Ammon's horn (tissue), 1 donor: Measurements from ENCODE around the gene TBX4.
"Not testable (repeated sequence)": the region's sequence is repeated elsewhere in the genome, so short reads cannot be mapped to it uniquely, and the experiment has no call there.

Source experiments
- DNase-seq: peaks from one replicate; pipeline ENCODE4 v3.0.0-alpha.2; 2016; ENCODE audit warnings: low spot score

Gene TBX4

DNA sequence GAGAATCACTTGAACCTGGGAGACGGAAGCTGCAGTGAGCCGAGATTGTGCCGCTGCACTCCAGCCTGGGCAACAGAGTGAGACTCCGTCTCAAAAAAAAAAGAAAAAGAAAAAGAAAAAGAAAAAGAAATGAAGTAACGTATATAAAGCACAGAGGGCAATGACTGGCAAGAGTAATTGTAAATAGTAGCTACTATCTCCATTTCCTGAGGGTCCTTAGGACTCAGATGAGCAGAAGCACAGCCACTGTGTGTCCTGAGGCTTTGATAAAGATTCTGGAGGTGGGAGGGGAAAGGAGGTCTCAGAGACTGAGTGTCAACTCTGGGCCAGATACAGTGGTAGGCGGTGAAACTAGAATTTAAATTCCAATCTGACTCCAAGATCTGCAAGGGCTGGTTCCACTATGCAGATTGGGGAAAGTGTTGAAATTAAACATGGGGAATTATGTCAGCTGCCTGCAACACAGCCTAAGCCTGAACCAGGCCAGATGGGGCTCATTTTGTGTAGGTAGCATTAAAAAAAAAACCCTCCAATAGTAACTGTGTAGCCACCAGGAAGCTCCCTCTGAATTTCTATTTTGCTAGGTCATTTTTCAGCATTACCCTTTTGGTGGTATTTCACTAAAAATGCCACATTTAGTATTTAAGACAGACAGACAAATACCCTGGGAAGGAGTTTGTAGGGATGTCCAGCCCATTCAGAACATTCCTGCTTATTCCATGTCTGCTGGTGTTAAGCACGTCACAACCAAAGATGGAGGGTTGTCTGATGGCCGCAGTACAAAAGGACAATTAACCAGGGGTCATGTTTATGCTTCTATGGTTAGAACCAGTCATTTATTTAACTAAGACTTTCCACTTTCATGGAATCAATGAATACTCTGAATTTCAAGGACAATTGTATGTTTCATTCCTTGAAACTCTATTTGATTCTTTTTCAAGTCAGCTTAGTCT lies 46.1 kb downstream of the TBX4 start:
- DNase-seq, result no peak

DNA sequence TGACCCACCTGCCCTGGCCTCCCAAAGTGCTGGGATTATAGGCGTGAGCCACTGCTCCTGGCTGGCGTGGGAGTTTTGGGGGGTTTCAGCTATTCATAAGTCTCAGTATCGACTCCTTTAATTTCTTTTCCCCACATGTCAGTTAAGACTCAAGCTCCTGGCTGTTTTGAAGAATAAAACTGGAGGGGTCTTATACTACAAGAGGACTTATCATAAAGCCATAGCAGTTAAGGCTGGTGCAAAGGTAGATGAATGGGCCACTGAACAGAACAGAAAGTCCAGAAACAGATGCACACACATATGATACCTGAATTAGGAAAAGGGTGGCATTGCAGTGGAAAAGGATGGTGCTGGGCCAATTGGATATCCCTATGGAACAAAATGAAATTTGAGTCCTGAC lies 47.4 kb downstream of the TBX4 start:
- DNase-seq, result no peak

DNA sequence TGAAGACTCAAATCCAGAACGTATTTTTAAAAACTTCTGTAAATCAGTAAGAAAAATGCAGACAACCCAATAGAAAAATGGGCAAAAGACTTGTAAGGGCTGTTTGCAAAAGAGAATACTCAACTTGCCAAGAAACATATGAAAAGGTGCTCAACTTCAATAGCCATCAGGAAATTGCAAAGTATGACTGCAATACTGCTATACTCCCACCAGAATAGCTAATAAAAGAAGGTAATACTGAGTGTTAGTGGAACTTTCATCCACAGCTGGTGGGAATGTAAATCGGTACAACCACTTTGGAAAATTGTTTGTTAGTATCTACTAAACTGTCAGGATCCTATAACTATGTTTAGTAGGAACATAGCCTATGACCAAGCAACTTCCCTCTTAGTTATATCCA lies 48.1 kb downstream of the TBX4 start:
- DNase-seq, result no peak

DNA sequence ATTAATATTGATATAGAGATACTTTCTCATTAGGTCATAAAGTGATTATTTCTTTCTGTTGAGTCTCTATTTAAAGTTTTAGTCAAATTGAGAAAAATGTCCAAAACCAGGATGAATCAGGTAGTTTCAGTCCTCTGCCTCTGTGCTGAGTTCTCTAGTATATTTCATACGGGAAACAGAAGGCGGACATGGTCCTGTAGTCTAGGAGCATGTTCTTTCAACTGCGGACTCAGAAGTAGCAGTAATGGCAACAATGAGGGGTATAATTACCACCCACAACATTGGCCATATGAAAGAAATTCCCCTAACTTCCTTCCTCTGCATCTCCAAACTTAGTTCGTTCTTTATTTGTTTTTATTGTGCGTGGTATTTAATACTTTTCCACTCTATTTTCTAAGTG lies 50.1 kb downstream of the TBX4 start:
- no peak for DNase-seq

DNA sequence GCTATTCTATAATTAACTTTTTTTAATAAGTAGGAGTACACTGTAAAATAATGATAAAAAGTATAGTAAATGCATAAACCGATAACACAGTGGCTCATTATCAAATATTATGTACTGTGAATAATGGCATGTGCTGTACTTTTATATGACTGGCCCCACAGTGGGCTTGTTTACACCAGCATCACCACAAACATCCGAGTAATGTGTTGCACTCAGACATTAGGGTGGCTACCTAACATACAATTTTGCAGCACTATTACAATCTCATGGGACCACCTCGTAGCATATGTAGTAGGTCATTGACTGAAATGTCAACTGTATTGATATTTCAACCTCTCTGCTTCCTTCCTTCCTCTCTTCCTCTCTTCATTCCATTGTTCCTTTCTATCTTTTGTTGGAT lies 51.7 kb downstream of the TBX4 start:
- DNase-seq, result no peak

DNA sequence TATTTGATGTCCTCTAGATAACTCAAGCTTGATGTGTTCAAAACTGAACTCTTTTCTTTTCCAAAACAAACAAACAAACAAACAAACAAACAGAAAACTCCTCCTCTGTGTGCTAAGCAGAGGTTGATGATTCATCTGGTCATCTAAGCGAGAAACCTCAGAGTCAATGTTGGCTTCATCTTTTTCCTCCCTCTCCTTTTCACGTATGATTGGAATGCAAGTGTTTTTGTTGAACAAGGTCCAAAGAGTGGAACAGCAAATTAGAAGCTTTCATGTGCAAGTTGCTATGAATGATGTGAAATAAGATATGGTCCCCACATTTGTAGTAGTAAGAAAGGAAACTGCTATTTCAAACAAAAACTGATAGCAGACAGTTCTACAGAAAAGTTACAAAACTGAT lies 52.5 kb downstream of the TBX4 start:
- DNase-seq, result no peak

DNA sequence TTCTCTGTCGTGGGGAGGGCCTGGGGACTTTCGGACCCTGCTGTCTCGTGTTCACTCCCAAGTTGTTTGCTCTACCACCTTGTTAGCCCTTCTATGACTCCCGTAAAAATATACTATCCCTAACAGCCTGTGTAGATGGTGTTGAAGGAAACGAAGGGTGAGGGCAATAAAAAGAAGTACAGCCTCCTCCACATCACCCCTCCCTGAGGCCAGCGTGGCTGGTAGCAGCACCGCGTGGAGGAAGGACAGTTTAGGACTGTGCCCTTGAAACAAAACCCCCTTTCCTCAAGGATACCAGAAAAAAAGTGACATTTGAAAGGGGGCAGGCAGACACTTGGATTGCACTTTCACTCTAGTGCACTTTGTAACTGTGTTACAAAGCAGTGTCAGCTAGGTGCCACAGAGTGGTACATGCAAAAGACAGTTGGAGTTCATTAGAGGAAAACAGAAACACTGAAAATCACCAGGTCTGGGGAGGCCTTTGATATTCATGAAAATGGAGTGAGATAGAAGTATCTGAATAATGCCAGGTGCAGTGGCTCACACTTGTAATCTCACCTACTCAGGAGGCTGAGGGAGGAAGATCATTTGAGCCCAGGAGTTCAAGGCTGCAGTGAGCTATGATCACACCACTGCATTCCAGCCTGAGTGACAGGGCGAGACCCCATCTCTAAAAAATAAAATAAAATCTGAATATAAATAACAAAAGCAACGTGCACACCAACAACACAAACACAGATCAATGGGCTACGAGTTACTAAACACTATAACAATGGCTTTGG lies 53.8 kb downstream of the TBX4 start:
- no peak for DNase-seq

DNA sequence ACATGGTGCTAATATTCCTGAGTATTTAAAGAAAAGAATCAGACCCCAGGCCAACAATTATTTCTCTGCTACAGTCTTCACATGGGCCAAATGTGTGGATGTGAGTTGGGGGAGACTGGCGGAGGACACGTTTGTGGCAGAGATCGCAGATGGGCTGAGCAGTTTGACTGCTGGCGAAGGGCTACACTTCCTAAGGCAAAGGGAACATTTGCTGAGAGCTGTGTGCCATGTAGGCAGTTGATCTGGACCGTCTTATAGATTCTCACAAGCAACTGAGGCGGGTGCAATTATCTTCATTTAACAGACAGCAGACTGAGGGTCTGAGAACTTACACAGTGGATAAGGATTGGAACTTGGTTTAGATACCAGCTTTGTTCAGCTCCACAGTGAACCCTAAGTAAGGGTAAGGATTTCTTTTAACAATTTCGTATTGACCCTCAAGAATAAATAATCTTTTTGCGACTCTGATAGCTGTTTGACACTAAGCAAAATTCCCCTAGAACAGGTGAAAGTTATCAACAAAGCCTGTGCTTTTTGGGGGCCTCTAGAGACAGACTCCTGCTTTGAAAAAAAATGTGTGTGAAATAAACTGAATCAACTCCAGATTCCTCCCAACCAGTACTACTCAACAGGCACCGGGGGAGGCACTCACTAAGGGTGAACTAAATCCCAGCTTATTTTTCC lies 55.3 kb downstream of the TBX4 start:
- no peak for DNase-seq

DNA sequence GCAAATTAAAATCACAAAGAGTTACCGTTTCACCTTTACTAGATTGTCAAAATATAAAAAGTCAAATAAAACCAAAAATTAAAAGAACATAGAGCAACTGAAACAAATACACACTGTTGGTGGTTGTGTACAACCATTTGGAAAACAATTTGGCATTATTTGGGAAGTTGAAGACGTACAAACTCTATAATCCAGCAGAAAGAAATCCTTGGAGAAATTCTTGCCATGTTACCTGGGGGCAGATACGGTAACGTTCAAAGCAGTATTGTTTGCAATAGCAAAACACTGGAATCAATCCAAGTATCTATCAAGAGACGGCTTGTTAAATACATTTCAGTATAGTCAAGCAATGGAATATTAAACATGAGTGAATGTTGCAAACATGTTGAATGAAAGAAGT lies 56.7 kb downstream of the TBX4 start:
- no peak for DNase-seq

DNA sequence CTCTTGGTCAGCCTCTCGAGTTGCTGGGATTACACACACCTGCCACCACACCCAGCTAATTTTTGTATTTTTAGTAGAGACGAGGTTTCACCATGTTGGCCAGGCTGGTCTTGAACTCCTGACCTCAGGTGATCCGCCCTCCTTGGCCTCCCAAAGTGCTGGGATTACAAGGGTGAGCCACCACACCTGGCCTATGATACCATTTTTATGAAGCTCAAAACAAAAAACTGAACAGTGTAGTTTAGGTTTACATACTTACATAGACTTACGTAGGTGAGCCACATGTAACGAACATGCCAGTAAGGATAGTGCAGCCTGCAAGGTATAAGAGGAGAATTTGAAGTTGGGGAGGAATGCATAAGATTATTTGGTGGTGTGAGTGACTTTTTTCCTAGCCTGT lies 57.2 kb downstream of the TBX4 start:
- DNase-seq, result not testable (repeated sequence)

DNA sequence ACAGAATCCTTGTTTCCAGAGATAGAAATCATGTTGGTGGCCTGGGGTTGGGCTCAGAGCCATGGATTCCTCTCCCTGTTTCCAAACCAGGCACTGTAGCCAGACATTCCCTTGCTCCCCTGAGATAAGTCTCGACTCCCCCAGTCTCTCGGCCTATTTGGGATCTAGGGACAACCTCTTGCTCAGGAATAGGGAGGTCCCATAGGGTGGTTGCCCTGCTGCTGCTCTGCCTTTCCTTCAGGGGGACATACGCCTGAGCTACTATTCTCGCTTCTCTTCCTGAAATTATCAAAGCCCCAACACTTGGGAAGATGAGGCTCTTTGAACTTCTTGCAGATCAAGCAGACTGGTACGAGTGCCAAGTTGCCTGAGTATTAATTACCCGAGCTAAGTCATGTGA lies 58.0 kb downstream of the TBX4 start:
- no peak for DNase-seq

DNA sequence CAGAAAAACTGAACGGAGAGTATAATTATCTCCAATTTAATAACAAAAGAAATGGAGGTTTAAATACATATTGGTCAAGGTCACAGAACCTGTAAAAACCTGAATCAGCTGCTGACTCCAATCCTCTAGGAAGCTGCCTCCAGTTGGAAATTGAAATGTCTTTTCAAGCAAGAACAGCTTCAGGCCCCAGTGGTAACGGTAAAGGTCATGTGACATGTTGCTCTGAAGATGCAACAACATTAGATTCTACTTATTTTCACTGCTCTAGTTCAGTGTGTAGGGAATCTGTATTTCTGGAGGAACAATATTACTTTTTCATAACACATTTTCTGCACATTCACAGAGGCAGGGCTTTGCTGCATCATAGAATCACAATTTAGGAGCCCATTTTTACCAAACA lies 58.8 kb downstream of the TBX4 start:
- no peak for DNase-seq

DNA sequence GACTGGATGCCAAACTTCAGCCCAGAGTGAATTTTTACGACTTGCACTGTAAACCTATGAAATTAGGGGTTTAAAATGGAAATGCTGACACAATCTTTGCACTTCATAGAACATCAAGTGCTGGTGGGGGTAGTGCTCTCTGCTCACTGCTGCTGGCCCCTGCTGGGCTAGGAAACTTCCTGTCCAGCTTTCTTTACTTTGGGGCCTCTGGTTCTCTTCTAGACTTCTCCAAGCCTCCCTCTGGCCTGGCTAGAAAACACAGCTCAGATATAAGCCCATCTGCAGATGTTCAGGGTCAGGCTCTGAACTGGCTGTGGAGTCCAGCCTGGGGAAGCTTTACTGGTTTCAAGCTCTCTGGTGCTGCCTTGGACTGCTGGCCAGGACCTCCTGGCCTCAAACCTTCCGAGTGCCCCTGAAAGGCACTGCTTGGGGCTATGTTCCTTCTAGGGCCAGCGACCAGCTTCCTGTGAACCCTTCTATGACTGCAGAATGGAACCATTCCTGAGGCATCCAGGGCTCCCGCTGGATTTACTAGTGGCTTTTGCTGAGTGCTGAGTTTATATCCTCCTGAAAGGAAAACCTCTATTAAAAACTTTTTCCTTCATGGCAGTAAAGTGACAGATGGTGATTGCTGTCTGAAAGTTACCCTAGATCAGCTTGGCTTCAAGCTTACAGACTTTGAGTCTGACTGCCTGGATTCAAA lies 59.4 kb downstream of the TBX4 start:
- no peak for DNase-seq

DNA sequence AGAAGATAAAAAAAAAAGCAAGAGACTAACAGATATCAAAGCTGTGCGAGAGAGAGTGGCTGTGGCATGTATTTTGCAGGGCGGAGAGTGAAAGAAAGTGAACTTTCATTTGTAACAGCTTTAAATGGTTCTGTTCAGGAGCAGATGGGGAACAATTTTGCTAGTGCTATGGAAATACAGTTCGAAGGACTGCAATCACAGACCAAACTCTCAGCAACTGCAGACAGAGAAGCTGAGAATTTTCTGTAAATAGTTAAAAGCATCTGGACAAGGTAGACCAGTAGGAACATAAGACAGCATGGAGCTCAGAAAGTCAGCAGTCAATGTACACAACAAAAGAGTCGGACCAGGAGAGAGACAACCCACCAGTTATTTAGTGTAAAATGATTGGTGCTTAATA lies 62.3 kb downstream of the TBX4 start:
- DNase-seq, result no peak

DNA sequence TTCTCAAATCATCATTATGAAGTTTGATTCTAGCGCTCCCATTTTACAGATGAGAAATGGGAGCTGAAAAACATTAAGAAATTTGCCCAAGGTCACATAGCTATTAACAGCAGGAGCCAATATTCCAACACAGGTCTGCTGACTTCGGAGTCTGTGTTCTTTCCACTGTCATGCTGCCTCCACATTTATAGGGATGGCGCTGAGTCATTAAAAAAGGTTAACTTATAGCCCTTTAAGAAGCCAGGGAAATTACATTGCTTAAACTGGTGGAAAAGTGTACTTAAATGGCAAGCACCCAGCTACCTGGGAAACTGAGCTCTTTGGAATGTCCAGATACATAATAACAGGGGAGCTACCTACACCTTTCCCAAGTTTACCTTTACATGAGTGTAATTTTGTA lies 65.0 kb downstream of the TBX4 start:
- no peak for DNase-seq

DNA sequence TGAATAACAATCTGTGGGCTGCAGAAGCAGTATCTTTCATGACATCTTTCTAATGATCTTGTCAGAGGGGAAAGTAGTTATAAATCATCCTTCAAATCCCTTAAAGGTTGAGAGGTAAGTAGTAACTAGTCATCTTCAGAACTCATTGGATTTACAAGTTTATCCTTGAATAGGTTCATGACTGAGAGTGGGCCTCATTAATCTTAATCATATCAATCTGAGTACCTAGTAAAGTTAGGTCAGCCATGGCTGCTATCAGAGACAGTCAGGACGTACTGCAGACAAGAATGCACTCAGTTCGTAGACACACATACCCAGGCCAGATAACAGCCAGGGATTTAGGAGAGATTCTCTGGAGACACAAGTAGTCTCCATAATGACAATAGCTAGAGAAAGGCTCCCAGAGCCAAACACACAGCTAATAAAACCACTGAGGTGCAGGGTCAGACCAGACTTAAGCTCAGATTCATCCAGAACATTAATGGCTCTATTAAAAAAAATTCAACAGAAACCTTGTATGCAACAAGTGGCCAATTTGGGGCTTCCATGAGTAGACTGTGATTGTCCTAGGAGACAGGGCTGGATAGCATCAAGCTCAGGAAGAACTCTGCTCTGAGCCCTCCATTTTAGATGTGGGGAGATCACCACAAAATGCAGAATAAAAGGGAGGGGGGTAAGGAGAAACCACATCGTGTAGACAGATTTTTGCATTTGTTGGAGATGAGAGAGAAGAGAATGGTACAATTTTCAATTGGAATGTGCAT lies 65.8 kb downstream of the TBX4 start:
- DNase-seq, result no peak

DNA sequence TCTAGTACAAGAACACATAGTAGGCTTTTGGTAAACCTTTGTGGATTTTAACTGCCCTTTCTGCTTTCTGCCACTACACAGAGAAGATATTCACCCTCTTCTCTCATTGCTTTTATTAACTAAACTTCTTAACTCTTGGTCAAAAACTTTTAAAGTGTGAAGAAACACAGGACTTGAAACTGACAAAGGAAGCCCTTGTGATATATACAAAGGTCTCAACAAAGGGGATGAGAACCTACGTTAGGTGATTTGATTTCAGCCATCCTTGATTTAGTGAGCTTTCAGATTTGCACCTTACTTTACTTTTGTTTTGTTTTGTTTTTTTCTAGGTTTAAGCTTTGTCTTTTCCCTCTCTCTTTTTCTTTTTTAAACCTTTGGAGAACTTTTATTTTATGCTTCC lies 66.9 kb downstream of the TBX4 start:
- DNase-seq, result no peak

DNA sequence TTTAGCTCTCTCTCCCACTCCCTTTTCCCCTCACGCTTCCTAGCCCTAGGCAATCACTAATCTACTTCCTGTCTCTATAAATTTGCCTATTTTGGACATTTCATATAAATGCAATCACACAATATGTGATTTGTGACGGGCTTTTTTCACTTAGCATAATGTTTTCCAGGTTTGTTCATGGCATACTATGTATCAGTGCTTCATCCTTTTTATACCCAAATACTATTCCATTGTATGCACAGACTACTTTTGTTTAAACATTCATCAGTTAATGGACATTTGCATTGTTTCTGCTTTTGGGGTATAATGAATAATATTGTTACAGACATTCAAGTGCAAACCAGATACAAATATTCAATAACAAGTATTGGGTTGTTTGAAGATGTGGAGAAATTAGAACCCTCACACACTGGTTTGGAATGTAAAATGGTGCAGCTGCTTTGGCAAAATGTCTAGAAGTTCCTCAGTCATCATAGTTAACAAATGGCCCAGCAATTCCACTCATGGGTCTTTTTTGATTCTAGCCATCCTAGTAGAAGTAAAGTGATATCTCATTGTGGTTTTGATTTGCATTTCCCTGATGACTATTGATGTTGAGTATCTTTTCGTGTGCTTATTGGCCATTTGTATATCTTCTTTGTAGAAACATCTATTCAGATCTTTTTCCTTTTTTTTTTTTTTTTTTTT lies 67.7 kb downstream of the TBX4 start:
- DNase-seq, result no peak

DNA sequence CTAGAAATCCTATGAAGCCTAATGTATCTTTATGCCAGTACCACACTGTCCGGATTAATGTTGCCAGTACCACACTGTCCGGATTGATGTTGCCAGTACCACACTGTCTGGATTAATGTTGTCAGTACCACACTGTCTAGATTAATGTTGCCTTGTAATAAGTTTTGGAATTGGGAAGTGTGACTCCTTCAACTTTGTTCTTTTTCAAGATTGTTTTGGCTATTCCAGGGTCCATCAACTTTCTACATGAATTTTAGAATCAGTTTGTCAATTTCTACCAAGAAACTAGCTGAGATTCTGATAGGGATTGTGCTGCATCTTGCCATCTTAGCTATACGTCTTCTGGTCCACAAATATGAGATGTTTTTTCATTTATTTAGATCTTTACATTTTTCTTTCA lies 68.7 kb downstream of the TBX4 start:
- DNase-seq, result no peak

DNA sequence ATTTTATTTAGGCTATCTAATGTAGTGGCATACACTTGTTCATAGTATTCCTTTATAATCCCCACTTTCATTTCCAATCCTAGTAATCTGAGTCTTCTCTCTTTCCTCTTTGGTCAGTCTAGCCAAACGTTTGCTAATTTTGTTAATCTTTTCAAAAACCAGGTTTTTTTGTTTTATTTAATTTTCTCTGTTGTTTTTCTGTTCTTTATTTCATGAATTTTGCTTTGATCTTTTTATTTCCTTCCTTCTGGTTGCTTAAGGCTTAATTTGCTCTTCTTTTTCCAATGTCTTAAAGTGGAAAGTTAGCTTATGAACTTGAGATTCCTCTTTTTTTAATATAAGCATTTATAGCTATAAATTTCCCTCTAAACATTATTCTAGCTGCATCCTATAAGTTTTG lies 69.9 kb downstream of the TBX4 start:
- DNase-seq, result no peak

DNA sequence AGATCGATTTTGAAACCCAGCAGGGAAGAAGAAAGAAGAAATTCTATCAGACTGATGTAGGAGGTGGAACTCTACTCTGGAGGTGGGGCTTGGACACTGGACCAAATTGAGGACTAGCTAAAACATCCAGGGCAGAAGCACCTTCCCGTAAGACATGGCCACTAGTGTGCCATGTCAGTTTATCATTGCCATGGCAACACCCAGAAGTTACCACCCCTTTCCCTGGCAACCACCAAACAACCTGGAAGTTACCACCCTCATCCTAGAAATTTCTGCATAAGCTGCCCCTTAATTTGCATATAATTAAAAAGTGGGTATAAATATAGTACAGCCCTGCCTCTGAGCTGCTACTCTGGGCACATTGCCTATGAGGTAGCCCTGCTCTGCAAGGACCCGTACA lies 72.1 kb downstream of the TBX4 start:
- DNase-seq, result no peak
